Ovary (tissue), 9 donors: ENCODE measurements around the gene PDE4D. TPM values are rescaled to one million over a fixed set of nuclear protein-coding genes. Genes with fewer than 3 reads are reported as not detected.
"Not testable (repeated sequence)": the region's sequence is repeated elsewhere in the genome, so short reads cannot be mapped to it uniquely, and the experiment has no call there.

Source experiments
- DNase-seq, 5 donors: peaks; one replicate each; pipeline ENCODE4 v3.0.0-alpha.2; 2019 to 2020
- H3K27ac ChIP-seq, 2 donors: fragments of 200-600 bp; one replicate each; pipeline versions ENCODE4 v1.5.1 to v1.8.0; 2019 to 2022
- H3K27me3 ChIP-seq: fragments of 200-600 bp; one replicate; pipeline ENCODE4 v1.8.0; 2022
- H3K36me3 ChIP-seq: fragments of 200-600 bp; sonication (generic); one replicate; pipeline ENCODE4 v1.5.1; 2019
- H3K4me1 ChIP-seq: one replicate; pipeline ENCODE4 v1.8.1; 2013; ENCODE audit warnings: mild to moderate bottlenecking, moderate library complexity; ENCODE audit not compliant: insufficient read depth
- H3K4me3 ChIP-seq: fragments of 200-600 bp; sonication (generic); one replicate; pipeline ENCODE4 v1.5.1; 2017
- H3K9me3 ChIP-seq, 2 donors: fragments of 200-600 bp in 1 of 2; sonication (generic) in 1 of 2; one replicate each; pipeline versions ENCODE4 v1.5.1 to v1.8.1; 2013 to 2019; ENCODE audit warnings: mild to moderate bottlenecking in 1 of 2, moderate library complexity in 1 of 2
- CTCF ChIP-seq, 3 donors: fragments of 450-650 bp in 2 of 3; fragments of 200-600 bp in 1 of 3; IDR thresholded peaks; one replicate each; pipeline versions ENCODE4 v1.5.1 to v1.8.0; 2016 to 2022; ENCODE audit warnings: antibody characterized with exemption in 3 of 3, mild to moderate bottlenecking in 1 of 3
- EP300 ChIP-seq: sonication (generic); formaldehyde crosslinking; IDR thresholded peaks from one replicate; pipeline ENCODE4 v1.6.1; 2017; ENCODE audit warnings: antibody characterized with exemption
- POLR2A ChIP-seq: fragments of 450-650 bp; IDR thresholded peaks from one replicate; pipeline ENCODE4 v1.6.1; 2017; ENCODE audit warnings: antibody characterized with exemption, mild to moderate bottlenecking, moderate library complexity
- WGBS, 3 donors: extraction: QIAGEN DNeasy Blood & Tissue Kit in 1 of 3; methylation state at CpG; one replicate each; pipeline versions ENCODE4 v1.1.5 to v1.1.7; 2013 to 2017; 5-methylcytosine and 5-hydroxymethylcytosine counted together
- intact Hi-C, 4 donors: fragments of 100-400 bp; cut with DNase I; formaldehyde crosslinking; loops; one replicate each; pipeline versions ENCODE4 v1.11.0 to v1.15.1; 2022 to 2023
- polyA plus RNA-seq, 2 donors: library from polyadenylated mRNA; stranded (reverse); fragments of 200-250 nt in 1 of 2; fragments of 350-450 nt in 1 of 2; fragmentation: Illumina TruSeq in 1 of 2; extraction: RNeasy Lipid Tissue Mini Kit (QIAGEN cat#74804) in 1 of 2; gene quantifications; one replicate each; pipeline ENCODE4 v1.2.3, GENCODE V29; 2013 to 2014
- total RNA-seq, 7 donors: library from RNA; depleted of rRNA in 2 of 7; stranded (reverse); fragments of >200 nt in 2 of 7; fragmentation: NEBNext Ultra II Directional in 3 of 7; extraction: Animal tissue kit (Norgen Biotek cat#: 25700) in 3 of 7; gene quantifications; one replicate each; pipeline versions ENCODE4 v1.1.0 to v1.2.4, GENCODE V29; 2016 to 2023
- donor health status: DM: no; HTN: no; CAD: no; lungs with moderate emphysema.
- donor health status: DM: no; HTN: no; CAD: no.
- donor health status: Bipolar disorder and iron deficiency.
- donor health status: DM: yes; HTN: yes; CAD: no.
- donor health status: DM: no; HTN: no; CAD: no.
- donor health status: DM: yes; HTN: yes; CAD: no.

Gene PDE4D
- total and polyA plus RNA-seq, 9 donors: 1.3 to 67.6 (median 8.4) TPM

GRCh38 chr5:59598547-59598874, 295.0 kb downstream of the PDE4D start:
- H3K27ac ChIP-seq: no peak overlapping the region
- H3K27me3 ChIP-seq: no peaks in the 10 kb centered on the region
- no peaks in the 10 kb centered on the region for H3K4me1 ChIP-seq
- intact Hi-C loops: no loop called here
- H3K4me3 ChIP-seq: peak overlapping the region; percentile 13
- H3K36me3 ChIP-seq: no peaks in the 10 kb centered on the region
- DNase-seq: no peak
- 0 to 2% (median 2%) methylated on average over 2 of the region's 2 CpGs for WGBS, 3 donors
- TF ChIP-seq CTCF (IDR thresholded peaks at IDR 0.05): no peak
- TF ChIP-seq POLR2A: no peak
- TF ChIP-seq EP300: no peak
- H3K9me3 ChIP-seq: no peaks in the 10 kb centered on the region

GRCh38 chr5:59597690-59598546, 295.6 kb downstream of the PDE4D start:
- DNase-seq: no peak
- intact Hi-C loops: no loop called here
- no peaks in the 10 kb centered on the region for H3K9me3 ChIP-seq
- peak overlapping the region; percentile 13 for H3K4me3 ChIP-seq
- no peaks in the 10 kb centered on the region for H3K27me3 ChIP-seq
- H3K4me1 ChIP-seq: no peaks in the 10 kb centered on the region
- no peak for TF ChIP-seq POLR2A
- TF ChIP-seq EP300: no peak
- TF ChIP-seq CTCF (IDR thresholded peaks at IDR 0.05): no peak
- WGBS, 3 donors: 20 to 28% (median 26%) methylated on average over 6 of the region's 6 CpGs
- H3K27ac ChIP-seq: no peak overlapping the region
- no peaks in the 10 kb centered on the region for H3K36me3 ChIP-seq

- Histone ChIP-seq H3K9me3 (no peaks in the 10 kb centered on the region), H3K4me3 (no peak overlapping the region), H3K36me3 (no peaks in the 10 kb centered on the region), H3K27ac (no peak overlapping the region), H3K4me1 (no peaks in the 10 kb centered on the region), H3K27me3 (no peaks in the 10 kb centered on the region)
- DNase-seq: no peak
- intact Hi-C loops: no loop called here
- TF ChIP-seq POLR2A (no peak), EP300 (no peak), CTCF (IDR thresholded peaks at IDR 0.05) (no peak)
- 98 to 99% (median 99%) methylated on average over 2 of the region's 2 CpGs for WGBS, 3 donors
These were observed 296.8 kb downstream of the PDE4D start for GRCh38 chr5:59596586-59597350.

GRCh38 chr5:59594118-59594517, 299.4 kb downstream of the PDE4D start:
- H3K4me3 ChIP-seq, H3K27ac ChIP-seq, H3K27me3 ChIP-seq, H3K4me1 ChIP-seq, H3K36me3 ChIP-seq, H3K9me3 ChIP-seq, intact Hi-C loops, DNase-seq: not testable (repeated sequence)
- 95 to 97% (median 96%) methylated on average over 5 of the region's 5 CpGs for WGBS, 3 donors
